PC-3 (cell line): Measurements from ENCODE around the gene AGPAT3.

Experiments used
- CTCF ChIP-seq: fragments of 300-600 bp; sonication (generic); conservative IDR thresholded peaks from 2 replicates; pipeline ENCODE4 v1.5.1; 2017; ENCODE audit warnings: antibody characterized with exemption, low read depth, mild to moderate bottlenecking, low read length
- EZH2phosphoT487 ChIP-seq: fragments of 300-600 bp; sonication (generic); IDR thresholded peaks from 2 replicates; pipeline ENCODE4 v1.6.1; 2018; ENCODE audit warnings: mild to moderate bottlenecking, antibody characterized with exemption, low read length, borderline replicate concordance

GRCh38 chr21:43988506-43989230 lies 123.6 kb downstream of the AGPAT3 start:
- TF ChIP-seq CTCF (no peak), EZH2phosphoT487 (no peak)
